H9 (cell line): ENCODE results near the gene IGBP1. TPM values are rescaled to one million over a fixed set of nuclear protein-coding genes. Genes with fewer than 3 reads are reported as not detected.

ENCODE experiments used
- DNase-seq: peaks from one replicate; pipeline ENCODE4 v3.0.0-alpha.2; 2017
- H2AFZ ChIP-seq: one replicate; pipeline ENCODE4 v1.6.1; 2013; ENCODE audit warnings: mild to moderate bottlenecking, low read length, control low read depth, moderate library complexity
- H2AK5ac ChIP-seq: 2 replicates; pipeline ENCODE4 v1.6.1; 2013; ENCODE audit warnings: low read length, control low read depth, mixed read lengths; ENCODE audit not compliant: insufficient read length
- H2BK120ac ChIP-seq: one replicate; pipeline ENCODE4 v1.6.1; 2013; ENCODE audit warnings: low read depth, mild to moderate bottlenecking, low read length, control low read depth, inconsistent platforms; ENCODE audit not compliant: poor library complexity, severe bottlenecking
- H2BK12ac ChIP-seq: 2 replicates; pipeline ENCODE4 v1.6.1; 2013; ENCODE audit warnings: low read length, control low read depth, mixed read lengths, low read depth; ENCODE audit not compliant: insufficient read length
- H2BK15ac ChIP-seq: 2 replicates; pipeline ENCODE4 v1.6.1; 2013; ENCODE audit warnings: low read depth, low read length, control low read depth
- H2BK20ac ChIP-seq: one replicate; pipeline ENCODE4 v1.6.1; 2013; ENCODE audit warnings: low read depth, mild to moderate bottlenecking, low read length, control low read depth, inconsistent platforms; ENCODE audit not compliant: poor library complexity, severe bottlenecking
- H2BK5ac ChIP-seq: 2 replicates; pipeline ENCODE4 v1.6.1; 2013; ENCODE audit warnings: low read length, control low read depth, mixed read lengths; ENCODE audit not compliant: insufficient read length
- H3K14ac ChIP-seq: 2 replicates; pipeline ENCODE4 v1.6.1; 2013; ENCODE audit warnings: low read length, control low read depth; ENCODE audit not compliant: insufficient read depth
- H3K18ac ChIP-seq: 2 replicates; pipeline ENCODE4 v1.6.1; 2013; ENCODE audit warnings: low read depth, mild to moderate bottlenecking, mixed read lengths, low read length, control low read depth; ENCODE audit not compliant: insufficient read length
- H3K23ac ChIP-seq: 2 replicates; pipeline ENCODE4 v1.6.1; 2013; ENCODE audit warnings: low read length, control low read depth, mixed read lengths, low read depth; ENCODE audit not compliant: insufficient read length
- H3K23me2 ChIP-seq: 2 replicates; pipeline ENCODE4 v1.6.1; 2013; ENCODE audit warnings: low read depth, mild to moderate bottlenecking, mixed read lengths, low read length, control low read depth; ENCODE audit not compliant: insufficient read length, poor library complexity, severe bottlenecking
- H3K27ac ChIP-seq: 2 replicates; pipeline ENCODE4 v1.5.1; 2013; ENCODE audit warnings: low read length, control low read depth, mixed read lengths, low read depth; ENCODE audit not compliant: insufficient read length
- H3K27me3 ChIP-seq: 2 replicates; pipeline ENCODE4 v1.6.1; 2013; ENCODE audit warnings: low read length, control low read depth, inconsistent platforms; ENCODE audit not compliant: insufficient read depth
- H3K4ac ChIP-seq: 2 replicates; pipeline ENCODE4 v1.6.1; 2013; ENCODE audit warnings: low read depth, mild to moderate bottlenecking, control low read depth, inconsistent platforms, low read length, moderate library complexity
- H3K4me1 ChIP-seq: 2 replicates; pipeline ENCODE4 v1.6.1; 2013; ENCODE audit warnings: low read length, control low read depth, inconsistent platforms; ENCODE audit not compliant: insufficient read depth
- H3K4me2 ChIP-seq: 2 replicates; pipeline ENCODE4 v1.6.1; 2013; ENCODE audit warnings: low read length, control low read depth, mixed read lengths; ENCODE audit not compliant: insufficient read length, insufficient read depth
- H3K56ac ChIP-seq: 2 replicates; pipeline ENCODE4 v1.6.1; 2013; ENCODE audit warnings: low read depth, mild to moderate bottlenecking, mixed read lengths, low read length, control low read depth; ENCODE audit not compliant: insufficient read length
- H3K79me1 ChIP-seq: 2 replicates; pipeline ENCODE4 v1.6.1; 2013; ENCODE audit warnings: low read depth, mild to moderate bottlenecking, moderate library complexity, low read length, control low read depth, inconsistent platforms; ENCODE audit not compliant: insufficient read depth, poor library complexity, severe bottlenecking
- H3K79me2 ChIP-seq: 2 replicates; pipeline ENCODE4 v1.6.1; 2013; ENCODE audit warnings: low read length, control low read depth, inconsistent platforms; ENCODE audit not compliant: insufficient read depth
- H3K9ac ChIP-seq: 2 replicates; pipeline ENCODE4 v1.6.1; 2013; ENCODE audit warnings: low read length, control low read depth, mixed read lengths; ENCODE audit not compliant: insufficient read length; ENCODE audit errors: extremely low read depth
- H3K9me3 ChIP-seq: one replicate; pipeline ENCODE4 v1.6.1; 2013; ENCODE audit warnings: low read depth, low read length, inconsistent platforms; ENCODE audit not compliant: control insufficient read depth
- H3T11ph ChIP-seq: one replicate; pipeline ENCODE4 v1.6.1; 2013; ENCODE audit warnings: mild to moderate bottlenecking, low read length, control low read depth, inconsistent platforms
- H4K20me1 ChIP-seq: one replicate; pipeline ENCODE4 v1.6.1; 2013; ENCODE audit not compliant: control insufficient read depth, insufficient read length, insufficient read depth
- H4K5ac ChIP-seq: 2 replicates; pipeline ENCODE4 v1.6.1; 2013; ENCODE audit warnings: low read depth, mild to moderate bottlenecking, mixed read lengths, low read length, control low read depth; ENCODE audit not compliant: insufficient read length
- H4K8ac ChIP-seq: replicated peaks from 2 replicates; pipeline ENCODE4 v1.6.1; 2013; ENCODE audit warnings: low read length, control low read depth, mixed read lengths, low read depth; ENCODE audit not compliant: insufficient read length
- H4K91ac ChIP-seq: 2 replicates; pipeline ENCODE4 v1.6.1; 2013; ENCODE audit warnings: low read depth, mild to moderate bottlenecking, moderate library complexity, mixed read lengths, low read length, control low read depth; ENCODE audit not compliant: insufficient read length
- H3K27ac Mint-ChIP-seq, 3 experiments: 2 replicates in 2 of 3; 3 replicates in 1 of 3; pipeline ENCODE4 v1.8.0; 2020 to 2021; ENCODE audit warnings: mixed read lengths in 3 of 3, mild to moderate bottlenecking in 1 of 3, moderate library complexity in 1 of 3
- H3K27me3 Mint-ChIP-seq: 2 replicates; pipeline ENCODE4 v1.8.0; 2021; ENCODE audit warnings: low read depth, mild to moderate bottlenecking, moderate library complexity, mixed read lengths
- H3K36me3 Mint-ChIP-seq, 3 experiments: 2 replicates in 2 of 3; 3 replicates in 1 of 3; pipeline ENCODE4 v1.8.0; 2020 to 2021; ENCODE audit warnings: low read depth in 3 of 3, mixed read lengths in 3 of 3; ENCODE audit not compliant: insufficient read depth in 1 of 3
- H3K4me1 Mint-ChIP-seq, 2 experiments: 2 replicates each; pipeline ENCODE4 v1.8.0; 2020; ENCODE audit warnings: mixed read lengths in 2 of 2
- H3K4me3 Mint-ChIP-seq, 2 experiments: 2 replicates in 1 of 2; 3 replicates in 1 of 2; pipeline ENCODE4 v1.8.0; 2020 to 2021; ENCODE audit warnings: mild to moderate bottlenecking in 2 of 2, mixed read lengths in 2 of 2, moderate library complexity in 1 of 2
- H3K9me3 Mint-ChIP-seq, 2 experiments: 2 replicates in 1 of 2; 3 replicates in 1 of 2; pipeline ENCODE4 v1.8.0; 2020; ENCODE audit warnings: mild to moderate bottlenecking in 2 of 2, mixed read lengths in 2 of 2, moderate library complexity in 1 of 2
- WGBS: extraction: QIAGEN DNeasy Blood & Tissue Kit; methylation state at CpG from one replicate; pipeline ENCODE4 v1.1.7; 2013; ENCODE audit warnings: missing lambda C conversion rate, low lambda C conversion rate, mixed read lengths; ENCODE audit not compliant: insufficient read length; ENCODE audit errors: extremely low coverage; 5-methylcytosine and 5-hydroxymethylcytosine counted together
- total RNA-seq: library from RNA; stranded (reverse); gene quantifications from 2 replicates; pipeline ENCODE4 v1.2.1, GENCODE V29; 2021
- TF ChIP-seq, protein P1 (sequence below): fragments of 200-600 bp; sonication (generic); conservative IDR thresholded peaks from 3 replicates; pipeline ENCODE4 v1.8.0; 2021; ENCODE audit warnings: antibody characterized with exemption, mild to moderate bottlenecking

IGBP1 gene
- total RNA-seq, 1 experiment from 2014 or later, result 45.0 TPM

DNA sequence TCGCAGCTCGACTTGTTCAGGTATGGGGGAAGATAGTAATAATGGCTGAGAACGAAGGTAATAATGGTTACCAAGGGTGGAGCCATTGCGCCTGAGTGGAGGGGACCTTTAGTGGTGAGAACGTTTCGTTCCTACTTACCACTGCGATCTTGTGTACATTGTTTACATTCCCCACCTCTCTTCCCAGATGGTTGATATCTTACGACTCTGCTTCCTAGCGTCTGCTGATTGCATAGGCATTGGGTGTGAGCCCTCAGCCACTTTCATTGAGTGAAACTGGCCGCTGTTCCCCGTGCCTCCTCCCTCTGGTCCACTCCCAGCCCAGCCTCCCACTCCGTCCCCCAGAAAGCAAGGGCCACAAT is 850 bp downstream of the IGBP1 start:
- Histone ChIP-seq H3K27me3 (no peaks in the 10 kb centered on the region), H3K9me3 (peaks cover 34% of the 10 kb centered on the region), H3K27ac (no peak overlapping the region), H3K23me2 (peaks cover 3% of the 10 kb centered on the region), H2AFZ (no peak overlapping the region), H3K4ac (no peak overlapping the region), H3K9ac (peak overlapping the region; percentile 83), H3K79me1 (no peaks in the 10 kb centered on the region), H2BK12ac (no peak overlapping the region), H4K8ac (no peak overlapping the region), H3T11ph (no peak overlapping the region), H2BK20ac (no peak overlapping the region), H4K5ac (no peak overlapping the region), H3K23ac (no peak overlapping the region), H2BK15ac (no peak overlapping the region), H3K56ac (no peak overlapping the region), H2AK5ac (no peak overlapping the region), H4K20me1 (no peaks in the 10 kb centered on the region), H3K4me1 (no peaks in the 10 kb centered on the region), H3K14ac (0 out of 2 replicates have a peak overlapping the region, but pooled peaks have one; percentile 44), H2BK120ac (no peak overlapping the region), H3K18ac (no peak overlapping the region), H3K4me2 (peak overlapping the region; percentile 55), H2BK5ac (no peak overlapping the region), H3K79me2 (peaks cover 2% of the 10 kb centered on the region; the same call in 1 of the 2 replicates), H4K91ac (no peak overlapping the region)
- H3K9me3 Mint-ChIP-seq, result peaks cover 60 to 72% of the 10 kb centered on the region in 2 experiments
- H3K27me3 Mint-ChIP-seq, result no peaks in the 10 kb centered on the region
- no peak for DNase-seq
- TF ChIP-seq, protein P1, sequence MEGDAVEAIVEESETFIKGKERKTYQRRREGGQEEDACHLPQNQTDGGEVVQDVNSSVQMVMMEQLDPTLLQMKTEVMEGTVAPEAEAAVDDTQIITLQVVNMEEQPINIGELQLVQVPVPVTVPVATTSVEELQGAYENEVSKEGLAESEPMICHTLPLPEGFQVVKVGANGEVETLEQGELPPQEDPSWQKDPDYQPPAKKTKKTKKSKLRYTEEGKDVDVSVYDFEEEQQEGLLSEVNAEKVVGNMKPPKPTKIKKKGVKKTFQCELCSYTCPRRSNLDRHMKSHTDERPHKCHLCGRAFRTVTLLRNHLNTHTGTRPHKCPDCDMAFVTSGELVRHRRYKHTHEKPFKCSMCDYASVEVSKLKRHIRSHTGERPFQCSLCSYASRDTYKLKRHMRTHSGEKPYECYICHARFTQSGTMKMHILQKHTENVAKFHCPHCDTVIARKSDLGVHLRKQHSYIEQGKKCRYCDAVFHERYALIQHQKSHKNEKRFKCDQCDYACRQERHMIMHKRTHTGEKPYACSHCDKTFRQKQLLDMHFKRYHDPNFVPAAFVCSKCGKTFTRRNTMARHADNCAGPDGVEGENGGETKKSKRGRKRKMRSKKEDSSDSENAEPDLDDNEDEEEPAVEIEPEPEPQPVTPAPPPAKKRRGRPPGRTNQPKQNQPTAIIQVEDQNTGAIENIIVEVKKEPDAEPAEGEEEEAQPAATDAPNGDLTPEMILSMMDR, result no peak
- peak overlapping the region; percentile 98 to 99 (median 99) for H3K27ac Mint-ChIP-seq
- no CpG with 5 or more reads among the region's 12 CpGs for WGBS
- H3K4me3 Mint-ChIP-seq, result peak overlapping the region; percentile 98 to 99
- H3K4me1 Mint-ChIP-seq, result peaks cover 24 to 40% of the 10 kb centered on the region in 2 experiments
- peaks cover 20 to 29% (median 28%) of the 10 kb centered on the region in 3 experiments for H3K36me3 Mint-ChIP-seq
